GM18868 (cell line): ENCODE data around the gene NOS1AP.
"Not testable (repeated sequence)": the region's sequence is repeated elsewhere in the genome, so short reads cannot be mapped to it uniquely, and the experiment has no call there.

ENCODE experiments used
- ATAC-seq: cut with Tn5 transposase; IDR thresholded peaks from one replicate; pipeline ENCODE4 v1.9.1; 2021; ENCODE audit warnings: mild to moderate bottlenecking, moderate library complexity; ENCODE audit not compliant: unreplicated experiment

NOS1AP gene

GRCh38 chr1:162191396-162192305, 122.2 kb downstream of the NOS1AP start:
- ATAC-seq, result no peak

GRCh38 chr1:162192306-162192678, 122.8 kb downstream of the NOS1AP start:
- no peak for ATAC-seq

- no peak for ATAC-seq
These were observed 123.3 kb downstream of the NOS1AP start for GRCh38 chr1:162192763-162193162.

GRCh38 chr1:162193221-162193620, 123.7 kb downstream of the NOS1AP start:
- ATAC-seq, result no peak

GRCh38 chr1:162193815-162194214, 124.3 kb downstream of the NOS1AP start:
- no peak for ATAC-seq

- ATAC-seq, result no peak
These were observed 126.1 kb downstream of the NOS1AP start for GRCh38 chr1:162195567-162195966.

- no peak for ATAC-seq
These were observed 126.9 kb downstream of the NOS1AP start for GRCh38 chr1:162196387-162196786.

- no peak for ATAC-seq
These were observed 127.6 kb downstream of the NOS1AP start for GRCh38 chr1:162197041-162197531.

- no peak for ATAC-seq
These were observed 128.3 kb downstream of the NOS1AP start for GRCh38 chr1:162197615-162198421.

- no peak for ATAC-seq
These were observed 130.8 kb downstream of the NOS1AP start for GRCh38 chr1:162200096-162200847.

- not testable (repeated sequence) for ATAC-seq
These were observed 131.6 kb downstream of the NOS1AP start for GRCh38 chr1:162201062-162201461.

GRCh38 chr1:162204129-162204822, 134.8 kb downstream of the NOS1AP start:
- no peak for ATAC-seq

- ATAC-seq, result no peak
These were observed 135.3 kb downstream of the NOS1AP start for GRCh38 chr1:162204823-162205155.

- no peak for ATAC-seq
These were observed 136.8 kb downstream of the NOS1AP start for GRCh38 chr1:162206300-162206699.

- ATAC-seq, result no peak
These were observed 137.5 kb downstream of the NOS1AP start for GRCh38 chr1:162206749-162207635.

- no peak for ATAC-seq
These were observed 138.4 kb downstream of the NOS1AP start for GRCh38 chr1:162207862-162208261.

GRCh38 chr1:162210196-162210595, 140.7 kb downstream of the NOS1AP start:
- ATAC-seq, result no peak

- ATAC-seq, result no peak
These were observed 143.2 kb downstream of the NOS1AP start for GRCh38 chr1:162212713-162213112.

GRCh38 chr1:162213281-162213912, 143.9 kb downstream of the NOS1AP start:
- no peak for ATAC-seq
